Mesendoderm (in vitro differentiated cells): Measurements from ENCODE around the gene TREM1. TPM values are rescaled to one million over a fixed set of nuclear protein-coding genes. Genes with fewer than 3 reads are reported as not detected.

ENCODE experiments used
- DNase-seq: peaks from one replicate; pipeline ENCODE4 v3.0.0; 2013
- H2AK5ac ChIP-seq: 2 replicates; pipeline ENCODE4 v1.6.1; 2013; ENCODE audit warnings: low read length, inconsistent platforms
- H2BK120ac ChIP-seq: 2 replicates; pipeline ENCODE4 v1.6.1; 2013; ENCODE audit warnings: low read depth, mild to moderate bottlenecking, low read length, moderate library complexity, mixed read lengths
- H2BK15ac ChIP-seq: replicated peaks from 2 replicates; pipeline ENCODE4 v1.6.1; 2013; ENCODE audit warnings: low read depth, mild to moderate bottlenecking, moderate library complexity
- H2BK5ac ChIP-seq: 2 replicates; pipeline ENCODE4 v1.6.1; 2013; ENCODE audit warnings: low read length, inconsistent platforms
- H3K18ac ChIP-seq: 2 replicates; pipeline ENCODE4 v1.6.1; 2013; ENCODE audit warnings: mild to moderate bottlenecking, low read length, mixed read lengths
- H3K23ac ChIP-seq: one replicate; pipeline ENCODE4 v1.6.1; 2013; ENCODE audit warnings: low read length
- H3K27ac ChIP-seq: 2 replicates; pipeline ENCODE4 v1.5.1; 2013; ENCODE audit warnings: low read depth, mild to moderate bottlenecking, inconsistent platforms, low read length, moderate library complexity
- H3K27me3 ChIP-seq: 2 replicates; pipeline ENCODE4 v1.6.1; 2013; ENCODE audit warnings: low read length, control low read depth, mild to moderate bottlenecking, inconsistent platforms; ENCODE audit not compliant: insufficient read depth, poor library complexity
- H3K36me3 ChIP-seq: 2 replicates; pipeline ENCODE4 v1.6.1; 2013; ENCODE audit warnings: low read length, inconsistent platforms; ENCODE audit not compliant: control insufficient read depth, insufficient read depth
- H3K4ac ChIP-seq: one replicate; pipeline ENCODE4 v1.6.1; 2013; ENCODE audit warnings: low read depth, mild to moderate bottlenecking, low read length, moderate library complexity
- H3K4me1 ChIP-seq: 2 replicates; pipeline ENCODE4 v1.6.1; 2013; ENCODE audit warnings: low read depth, low read length, inconsistent platforms; ENCODE audit not compliant: control insufficient read depth
- H3K4me2 ChIP-seq: 2 replicates; pipeline ENCODE4 v1.6.1; 2013; ENCODE audit warnings: low read length
- H3K4me3 ChIP-seq: 2 replicates; pipeline ENCODE4 v1.5.1; 2013; ENCODE audit warnings: mild to moderate bottlenecking, low read length
- H3K56ac ChIP-seq: one replicate; pipeline ENCODE4 v1.6.1; 2013; ENCODE audit warnings: low read length
- H3K79me1 ChIP-seq: 2 replicates; pipeline ENCODE4 v1.6.1; 2013; ENCODE audit warnings: low read length, inconsistent platforms
- H3K79me2 ChIP-seq: 2 replicates; pipeline ENCODE4 v1.6.1; 2013; ENCODE audit warnings: mild to moderate bottlenecking, low read length; ENCODE audit not compliant: control insufficient read depth, insufficient read depth
- H3K9ac ChIP-seq: 2 replicates; pipeline ENCODE4 v1.6.1; 2013; ENCODE audit warnings: low read length, inconsistent platforms
- H4K5ac ChIP-seq: one replicate; pipeline ENCODE4 v1.6.1; 2013; ENCODE audit warnings: low read length
- H4K8ac ChIP-seq: one replicate; pipeline ENCODE4 v1.6.1; 2013; ENCODE audit warnings: low read depth, mild to moderate bottlenecking, control low read depth, low read length, moderate library complexity
- WGBS: extraction: QIAGEN DNeasy Blood & Tissue Kit; methylation state at CpG from one replicate; pipeline ENCODE4 v1.1.7; 2013; ENCODE audit warnings: low lambda C conversion rate, missing lambda C conversion rate; ENCODE audit not compliant: insufficient coverage; ENCODE audit errors: extremely low coverage; 5-methylcytosine and 5-hydroxymethylcytosine counted together
- polyA plus RNA-seq, 2 experiments: library from polyadenylated mRNA; stranded (reverse); fragments of 200-250 nt; gene quantifications; one replicate each; pipeline ENCODE4 v1.2.3, GENCODE V29; 2013

The TREM1 gene
- polyA plus RNA-seq (2013, experiment 1 of 2): 0.03 TPM
- 0.07 TPM for polyA plus RNA-seq (2013, experiment 2 of 2)

DNA sequence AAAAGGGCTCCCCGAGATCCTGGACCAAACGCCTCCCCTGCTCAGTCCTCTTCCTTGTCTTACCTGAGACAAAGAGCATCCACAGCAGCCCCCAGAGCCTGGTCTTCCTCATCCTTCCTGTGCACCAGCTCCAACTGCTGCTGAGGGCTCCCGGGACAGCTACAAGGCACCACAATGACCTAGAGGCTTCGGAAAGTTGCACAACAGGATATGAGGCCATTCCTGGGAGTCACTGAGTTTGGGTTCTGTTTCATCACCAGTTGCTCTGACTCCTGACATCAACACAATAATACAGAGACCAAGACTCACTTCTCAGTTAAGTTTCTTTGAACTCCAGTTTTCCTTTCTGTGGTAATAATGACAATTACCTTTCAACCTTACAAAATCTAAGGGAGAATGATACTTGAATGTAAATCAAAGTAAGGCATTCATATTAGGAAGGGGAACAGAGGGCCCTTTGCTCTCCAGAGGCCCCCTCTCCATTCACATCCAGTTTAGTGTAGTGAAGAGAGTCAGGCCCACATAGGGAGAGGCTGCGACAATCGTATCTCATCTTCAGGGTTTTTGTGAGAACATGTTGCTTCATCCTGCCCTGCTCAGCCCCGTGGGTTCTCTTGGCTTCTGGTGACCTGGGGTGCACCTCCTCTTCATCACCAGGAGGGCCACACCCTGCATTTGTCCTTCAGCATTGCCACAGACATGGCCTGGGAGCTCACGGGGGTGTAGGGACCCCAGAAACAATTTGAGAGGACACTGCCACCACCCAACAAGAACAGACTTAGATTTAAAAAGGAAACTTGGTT lies at the start of gene TREM1:
Gene TREM1 (minus strand): TSS at position 139 of the 803 bp plus-strand sequence. CDS start 27 bp downstream, at position 112.
- no peak within 1 kb of the TSS for H3K4ac ChIP-seq
- H2BK5ac ChIP-seq: no peak within 1 kb of the TSS
- H2BK15ac ChIP-seq: no peak within 1 kb of the TSS
- no peak within 1 kb of the TSS for H2BK120ac ChIP-seq
- no CpG with 5 or more reads among the region's 8 CpGs for WGBS
- peak; percentile 63 for DNase-seq
- no peaks in the 10 kb centered on the region for H3K79me1 ChIP-seq
- no peak within 1 kb of the TSS for H4K8ac ChIP-seq
- no peak within 1 kb of the TSS for H3K4me3 ChIP-seq
- no peak within 1 kb of the TSS for H3K4me2 ChIP-seq
- H3K36me3 ChIP-seq: no peaks in the 10 kb centered on the region
- no peak within 1 kb of the TSS for H3K9ac ChIP-seq
- H3K27ac ChIP-seq: no peak within 1 kb of the TSS
- H4K5ac ChIP-seq: no peak within 1 kb of the TSS
- H3K4me1 ChIP-seq: no peaks in the 10 kb centered on the region
- no peaks in the 10 kb centered on the region for H3K79me2 ChIP-seq
- H3K56ac ChIP-seq: no peak within 1 kb of the TSS
- no peak within 1 kb of the TSS for H2AK5ac ChIP-seq
- no peaks in the 10 kb centered on the region for H3K27me3 ChIP-seq
- no peak within 1 kb of the TSS for H3K23ac ChIP-seq
- H3K18ac ChIP-seq: no peak within 1 kb of the TSS

DNA sequence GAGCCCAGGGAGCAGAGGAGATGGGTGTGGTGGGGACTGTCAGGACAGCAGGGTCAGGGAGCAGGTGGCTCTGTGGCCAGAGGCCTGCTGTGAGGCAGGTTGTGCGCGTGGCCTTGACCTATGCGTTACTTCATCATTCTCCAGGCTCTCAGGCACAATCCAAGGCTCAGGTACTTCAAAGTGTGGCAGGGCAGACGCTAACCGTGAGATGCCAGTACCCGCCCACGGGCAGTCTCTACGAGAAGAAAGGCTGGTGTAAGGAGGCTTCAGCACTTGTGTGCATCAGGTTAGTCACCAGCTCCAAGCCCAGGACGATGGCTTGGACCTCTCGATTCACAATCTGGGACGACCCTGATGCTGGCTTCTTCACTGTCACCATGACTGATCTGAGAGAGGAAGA lies 49.5 kb upstream of the TREM1 start:
- Histone ChIP-seq H3K9ac (no peak overlapping the region), H3K27me3 (no peaks in the 10 kb centered on the region), H2BK5ac (no peak overlapping the region), H4K5ac (no peak overlapping the region), H3K4me2 (no peak overlapping the region), H2BK15ac (no peak overlapping the region), H3K4ac (no peak overlapping the region), H3K79me2 (no peaks in the 10 kb centered on the region), H3K4me1 (no peaks in the 10 kb centered on the region), H3K36me3 (no peaks in the 10 kb centered on the region), H2BK120ac (no peak overlapping the region), H2AK5ac (no peak overlapping the region), H3K27ac (no peak overlapping the region), H3K56ac (no peak overlapping the region), H3K79me1 (no peaks in the 10 kb centered on the region), H3K23ac (no peak overlapping the region), H3K4me3 (no peak overlapping the region), H3K18ac (no peak overlapping the region), H4K8ac (no peak overlapping the region)
- WGBS: no CpG with 5 or more reads among the region's 11 CpGs
- DNase-seq: no peak

DNA sequence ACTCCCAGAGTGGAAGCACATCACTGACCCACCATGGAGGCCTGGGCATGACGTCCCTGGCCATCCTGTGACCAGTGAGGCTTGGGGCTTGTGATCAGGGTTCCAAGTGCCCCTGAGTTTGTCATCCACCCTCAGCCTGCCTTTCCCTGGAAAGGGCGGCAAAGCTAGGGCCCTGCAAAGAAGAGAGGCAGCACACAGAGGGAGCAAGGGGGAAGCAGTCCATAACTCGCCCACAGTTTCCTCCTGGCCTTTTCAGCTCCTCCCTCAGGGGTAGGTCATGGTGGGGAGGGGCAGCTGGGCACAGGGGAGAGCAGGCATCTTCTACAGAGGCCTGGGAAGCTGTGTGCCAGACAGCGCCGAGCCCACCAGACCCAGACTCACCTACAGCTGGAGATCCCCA lies 48.8 kb upstream of the TREM1 start, which contains the start of gene NCR2:
Gene NCR2 (plus strand): TSS at position 313 of the 400 bp plus-strand sequence. CDS start 269 bp downstream, outside the sequence.
- H3K56ac ChIP-seq: no peak within 1 kb of the TSS
- H3K4me3 ChIP-seq: no peak within 1 kb of the TSS
- H3K18ac ChIP-seq: no peak within 1 kb of the TSS
- H4K5ac ChIP-seq: no peak within 1 kb of the TSS
- no peak within 1 kb of the TSS for H4K8ac ChIP-seq
- no peaks in the 10 kb centered on the region for H3K4me1 ChIP-seq
- H3K79me2 ChIP-seq: no peaks in the 10 kb centered on the region
- no peaks in the 10 kb centered on the region for H3K27me3 ChIP-seq
- no peak within 1 kb of the TSS for H2AK5ac ChIP-seq
- H3K23ac ChIP-seq: no peak within 1 kb of the TSS
- no peak within 1 kb of the TSS for H3K9ac ChIP-seq
- no peak within 1 kb of the TSS for H2BK120ac ChIP-seq
- H3K4ac ChIP-seq: no peak within 1 kb of the TSS
- no peak within 1 kb of the TSS for H3K27ac ChIP-seq
- H2BK15ac ChIP-seq: no peak within 1 kb of the TSS
- no peak for DNase-seq
- H2BK5ac ChIP-seq: no peak within 1 kb of the TSS
- no peaks in the 10 kb centered on the region for H3K36me3 ChIP-seq
- H3K79me1 ChIP-seq: no peaks in the 10 kb centered on the region
- no peak within 1 kb of the TSS for H3K4me2 ChIP-seq
- no CpG with 5 or more reads among the region's 5 CpGs for WGBS

DNA sequence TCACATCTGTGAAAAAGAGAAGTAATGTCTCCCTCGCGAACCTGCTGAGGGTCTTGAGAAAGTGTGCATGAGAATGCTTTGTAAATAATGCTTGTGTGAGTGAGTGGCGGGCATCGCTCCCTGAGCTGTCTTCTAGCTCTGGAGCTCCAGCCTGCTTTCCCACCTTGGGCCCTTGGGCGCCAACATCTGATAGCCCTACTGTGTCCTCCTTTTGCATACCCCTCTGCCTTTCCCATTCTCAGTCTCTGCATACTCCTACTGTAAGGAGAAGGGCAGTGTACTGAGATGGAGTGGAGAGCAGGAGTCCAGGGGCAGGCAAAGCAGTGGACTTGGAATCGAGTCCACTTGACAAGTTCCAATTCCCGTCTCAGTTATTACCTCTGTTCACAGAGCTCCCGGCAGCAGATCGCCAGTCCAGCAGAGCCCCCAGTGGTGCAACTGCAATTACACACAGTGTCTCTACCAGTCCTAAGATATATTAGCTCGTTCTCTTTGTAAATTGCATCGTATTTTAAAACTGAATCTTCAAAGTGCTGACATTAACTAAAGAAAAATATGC lies 48.1 kb upstream of the TREM1 start:
- WGBS: no CpG with 5 or more reads among the region's 11 CpGs
- Histone ChIP-seq H2BK120ac (no peak overlapping the region), H3K36me3 (no peaks in the 10 kb centered on the region), H3K79me1 (no peaks in the 10 kb centered on the region), H3K27ac (no peak overlapping the region), H3K56ac (no peak overlapping the region), H3K18ac (no peak overlapping the region), H3K4me3 (no peak overlapping the region), H3K4ac (no peak overlapping the region), H2AK5ac (no peak overlapping the region), H3K27me3 (no peaks in the 10 kb centered on the region), H3K9ac (no peak overlapping the region), H2BK5ac (no peak overlapping the region), H4K5ac (no peak overlapping the region), H3K23ac (no peak overlapping the region), H2BK15ac (no peak overlapping the region), H4K8ac (no peak overlapping the region), H3K4me2 (no peak overlapping the region), H3K79me2 (no peaks in the 10 kb centered on the region), H3K4me1 (no peaks in the 10 kb centered on the region)
- DNase-seq: no peak

DNA sequence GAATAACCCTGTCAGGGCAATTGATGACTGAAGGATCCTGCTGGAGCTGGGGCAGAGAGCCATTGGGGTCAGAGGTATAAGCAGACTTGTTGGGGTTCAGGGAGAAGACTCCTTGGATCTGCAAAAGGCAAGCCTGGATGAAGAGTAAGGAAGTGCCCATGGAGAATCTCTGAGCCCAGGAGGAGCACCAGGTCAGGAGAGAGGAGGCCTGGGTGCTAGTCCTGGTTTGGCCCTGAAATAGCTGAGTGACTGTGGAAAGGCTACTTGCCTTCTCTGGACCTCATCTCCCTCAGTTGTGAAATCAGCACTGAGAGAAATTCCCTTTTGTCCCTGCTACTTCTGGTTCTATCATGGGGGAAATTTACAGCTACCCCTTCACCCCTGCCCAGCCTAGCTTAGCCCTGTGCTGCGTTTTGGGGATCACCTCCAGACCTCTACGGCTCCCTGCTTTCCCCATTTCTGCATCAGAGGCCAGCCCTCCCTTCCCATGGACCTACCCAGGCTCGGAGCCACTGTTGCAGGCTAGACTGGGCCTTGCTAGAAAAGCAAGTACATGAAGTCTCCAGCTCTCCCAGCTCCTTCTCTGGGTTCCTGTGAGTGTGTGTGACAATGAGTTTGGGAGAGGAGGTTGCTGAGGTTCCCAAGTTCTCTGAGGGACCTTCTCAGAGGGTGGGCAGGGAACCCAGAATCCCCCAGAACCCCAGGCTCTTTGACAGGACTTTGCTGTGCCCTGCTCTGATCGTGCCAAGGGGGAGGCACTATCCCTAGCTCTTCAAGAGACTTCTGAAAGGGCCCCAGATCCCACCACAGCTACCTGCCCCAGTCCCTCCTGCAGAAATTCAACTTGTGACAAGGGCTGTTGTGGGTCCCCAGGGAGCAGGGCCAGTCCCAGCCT lies 46.6 kb upstream of the TREM1 start:
- no peaks in the 10 kb centered on the region for H3K4me1 ChIP-seq
- no peak overlapping the region for H3K27ac ChIP-seq
- H3K18ac ChIP-seq: no peak overlapping the region
- H3K23ac ChIP-seq: no peak overlapping the region
- H2BK15ac ChIP-seq: no peak overlapping the region
- H4K5ac ChIP-seq: no peak overlapping the region
- H2BK120ac ChIP-seq: no peak overlapping the region
- no peak overlapping the region for H3K9ac ChIP-seq
- no peak overlapping the region for H4K8ac ChIP-seq
- DNase-seq: no peak
- H3K79me1 ChIP-seq: no peaks in the 10 kb centered on the region
- H3K79me2 ChIP-seq: no peaks in the 10 kb centered on the region
- H3K27me3 ChIP-seq: no peaks in the 10 kb centered on the region
- no CpG with 5 or more reads among the region's 4 CpGs for WGBS
- H3K4ac ChIP-seq: no peak overlapping the region
- H3K4me3 ChIP-seq: no peak overlapping the region
- H3K56ac ChIP-seq: no peak overlapping the region
- H2AK5ac ChIP-seq: no peak overlapping the region
- no peak overlapping the region for H2BK5ac ChIP-seq
- H3K4me2 ChIP-seq: no peak overlapping the region
- no peaks in the 10 kb centered on the region for H3K36me3 ChIP-seq
